Activated CD8-positive, alpha-beta memory T cell treated with anti-CD3 and anti-CD28 coated beads, Interleukin-2, amount 50 U/mL, for 48 hours (primary cell): Measurements from ENCODE around the gene HHAT.

ENCODE experiments used
- DNase-seq: peaks from one replicate; pipeline ENCODE4 v3.0.0-alpha.2; 2020

The HHAT gene

DNA sequence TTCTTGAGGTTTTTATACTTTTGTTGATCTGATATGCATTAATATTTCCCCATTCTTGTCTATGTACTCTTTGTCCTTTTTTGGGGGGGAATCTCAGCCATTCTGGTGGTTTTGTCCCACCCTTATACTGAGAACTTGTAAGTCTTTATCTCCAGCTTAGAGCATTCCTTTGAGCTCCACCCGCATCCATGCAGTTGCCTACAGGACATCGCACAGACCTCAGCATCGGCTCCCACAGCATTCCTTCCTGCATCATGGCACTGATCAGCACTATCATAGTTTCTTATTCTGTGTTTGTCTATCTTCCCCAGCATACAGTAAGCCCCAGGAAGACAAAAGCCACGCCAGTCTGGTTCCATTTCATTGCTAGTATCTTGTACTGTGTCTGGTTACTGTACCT lies 33.0 kb downstream of the HHAT start:
- DNase-seq = no peak

DNA sequence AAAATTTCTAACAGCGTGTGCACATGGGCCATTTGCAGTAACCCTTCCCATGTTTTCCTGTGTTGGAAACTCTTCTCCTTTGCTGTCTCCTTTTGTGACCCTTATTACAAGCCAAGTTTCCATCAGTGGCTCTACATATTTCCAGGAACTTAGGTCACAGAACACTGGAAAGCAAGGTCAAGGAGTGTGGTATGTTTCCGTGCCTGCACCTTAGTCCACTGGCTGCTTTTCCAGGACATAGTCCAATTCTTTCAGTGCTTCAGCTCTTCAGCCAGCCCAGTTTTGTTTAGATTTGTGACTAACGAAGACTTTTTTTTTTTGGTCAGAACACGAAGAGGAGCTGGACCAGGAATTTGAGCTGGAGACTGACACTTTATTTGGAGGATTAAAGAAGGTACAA lies 33.8 kb downstream of the HHAT start:
- DNase-seq = no peak

DNA sequence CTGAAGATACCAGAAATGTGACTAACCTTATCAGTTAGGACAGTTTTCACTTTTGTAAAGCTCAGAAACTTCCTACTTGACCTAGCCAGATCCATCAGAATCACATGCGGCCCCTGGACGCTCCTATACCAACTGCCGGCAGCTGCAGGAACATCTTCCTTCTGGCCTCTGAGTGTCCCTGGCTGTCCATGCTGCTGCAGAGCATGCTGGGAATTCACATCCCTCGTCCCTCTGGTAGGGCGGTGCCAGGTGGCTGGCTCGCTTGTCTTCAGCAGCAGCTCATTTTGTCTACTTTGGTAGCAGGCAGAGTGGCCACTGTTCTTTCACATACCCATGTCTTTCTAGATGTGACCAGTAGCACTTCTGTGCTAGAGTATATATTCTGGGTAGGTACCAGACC lies 34.4 kb downstream of the HHAT start:
- no peak for DNase-seq

DNA sequence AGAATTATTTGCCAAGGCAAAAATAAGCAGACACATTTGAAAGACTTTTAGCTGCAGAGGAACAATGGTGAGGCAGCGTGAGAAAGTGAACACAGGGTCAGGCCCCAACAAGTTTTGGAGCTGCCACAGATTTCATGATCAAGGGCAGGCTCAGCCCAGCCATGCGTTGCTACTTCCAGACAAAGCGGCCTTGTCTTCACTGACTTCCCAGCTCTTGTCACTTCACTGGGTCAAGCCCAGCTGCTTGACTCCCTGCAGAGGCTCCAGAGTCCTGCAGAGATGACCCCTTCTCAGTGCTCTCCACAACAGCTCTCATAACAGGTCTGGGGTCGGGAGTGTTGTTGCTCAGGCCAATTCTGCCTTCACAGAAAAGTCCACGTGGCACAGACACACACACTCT lies 35.8 kb downstream of the HHAT start:
- no peak for DNase-seq

DNA sequence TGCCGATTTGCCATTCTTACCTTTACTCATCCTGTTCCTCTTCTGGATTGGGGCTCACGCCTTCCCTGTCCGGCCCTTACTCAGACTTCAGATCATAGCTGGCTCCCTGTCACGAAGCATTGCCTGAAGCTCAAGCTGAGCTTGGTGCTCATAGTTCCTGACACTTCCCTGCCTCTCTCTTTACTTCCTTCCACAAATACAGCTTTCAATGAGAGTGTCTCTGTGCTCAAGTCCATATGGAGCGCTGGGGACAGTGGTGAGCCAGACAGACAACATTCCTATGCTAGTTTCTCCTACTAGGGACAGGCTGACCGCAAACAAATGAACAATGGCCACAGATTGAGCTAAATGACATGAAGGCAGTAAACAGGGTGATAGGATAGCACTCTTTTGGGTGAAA lies 38.1 kb downstream of the HHAT start:
- no peak for DNase-seq

DNA sequence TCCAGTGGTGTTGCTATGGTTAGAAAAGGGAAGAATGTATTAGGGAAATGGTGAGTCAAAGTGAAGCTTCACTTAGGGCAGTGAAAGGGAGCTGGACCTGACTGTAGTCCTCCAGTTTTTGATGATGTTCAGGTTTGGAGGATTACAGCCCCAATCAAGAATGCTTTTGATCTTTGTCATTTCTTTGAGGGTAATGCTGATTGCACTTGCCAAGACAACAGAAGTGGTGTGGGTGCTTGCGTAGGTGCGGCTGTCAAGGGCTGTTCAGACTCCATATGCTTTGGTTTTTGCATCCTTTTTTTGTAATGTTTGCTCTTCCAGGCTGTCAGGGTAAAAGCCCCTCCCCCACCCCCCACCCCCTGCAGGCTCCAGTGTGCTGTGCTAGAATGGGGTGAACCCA lies 38.9 kb downstream of the HHAT start:
- no peak for DNase-seq

DNA sequence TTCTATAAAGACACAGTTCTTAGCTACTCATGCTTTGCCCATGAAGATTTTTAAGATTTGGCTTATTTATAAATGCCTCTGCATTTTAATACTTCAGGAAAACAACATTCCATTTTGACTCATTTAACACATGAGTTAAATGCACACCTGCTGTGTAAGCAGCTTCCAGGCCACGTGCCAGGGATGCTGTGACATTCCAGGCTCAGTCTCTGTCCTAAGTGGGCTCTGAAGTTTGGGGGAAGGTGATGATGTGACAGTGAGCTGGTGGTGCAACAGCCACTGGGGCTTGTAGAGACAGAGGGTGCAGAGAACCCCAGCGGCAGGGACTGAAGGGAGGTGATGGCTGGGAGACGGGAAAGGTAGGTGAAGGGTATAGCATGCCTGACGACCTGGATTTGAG lies 40.7 kb downstream of the HHAT start:
- no peak for DNase-seq

DNA sequence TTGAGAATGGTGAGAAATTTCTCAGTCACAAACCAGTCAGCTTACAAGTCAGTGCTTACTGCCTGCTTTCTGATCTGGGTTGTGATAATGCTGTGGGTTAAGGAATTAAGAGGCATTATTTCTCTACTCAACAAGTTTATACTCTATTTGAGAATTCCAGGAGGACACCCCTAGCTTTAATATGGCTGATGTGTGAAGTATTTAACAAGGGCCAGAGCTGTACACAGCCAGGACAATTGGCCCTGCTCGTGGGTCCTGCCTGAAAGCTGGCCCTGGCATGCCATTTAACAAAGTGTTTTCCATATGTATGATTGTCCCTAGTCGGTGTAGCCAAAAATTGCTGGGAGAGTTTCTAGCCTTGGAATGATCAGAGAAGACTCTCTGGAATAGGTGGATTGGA lies 43.2 kb downstream of the HHAT start:
- no peak for DNase-seq

DNA sequence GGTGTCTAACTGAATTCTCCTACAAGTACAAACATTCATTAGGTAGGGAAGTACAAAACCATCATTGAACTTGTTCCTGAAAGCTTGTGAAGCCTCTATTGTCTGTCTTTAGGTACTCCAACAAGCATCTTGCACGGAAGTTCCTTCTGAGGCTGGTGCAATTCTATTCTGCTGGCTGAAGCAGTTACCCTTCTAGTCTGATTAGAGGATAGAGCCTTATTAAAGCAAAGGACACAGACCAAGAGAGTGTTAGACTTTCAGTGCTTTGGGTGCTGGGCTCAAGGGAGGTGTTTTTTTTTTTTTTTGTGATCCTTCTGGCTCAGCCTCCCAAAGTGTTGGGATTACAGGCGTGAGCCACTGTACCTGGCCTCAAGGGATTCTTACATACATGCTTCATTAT lies 43.8 kb downstream of the HHAT start:
- DNase-seq = no peak

DNA sequence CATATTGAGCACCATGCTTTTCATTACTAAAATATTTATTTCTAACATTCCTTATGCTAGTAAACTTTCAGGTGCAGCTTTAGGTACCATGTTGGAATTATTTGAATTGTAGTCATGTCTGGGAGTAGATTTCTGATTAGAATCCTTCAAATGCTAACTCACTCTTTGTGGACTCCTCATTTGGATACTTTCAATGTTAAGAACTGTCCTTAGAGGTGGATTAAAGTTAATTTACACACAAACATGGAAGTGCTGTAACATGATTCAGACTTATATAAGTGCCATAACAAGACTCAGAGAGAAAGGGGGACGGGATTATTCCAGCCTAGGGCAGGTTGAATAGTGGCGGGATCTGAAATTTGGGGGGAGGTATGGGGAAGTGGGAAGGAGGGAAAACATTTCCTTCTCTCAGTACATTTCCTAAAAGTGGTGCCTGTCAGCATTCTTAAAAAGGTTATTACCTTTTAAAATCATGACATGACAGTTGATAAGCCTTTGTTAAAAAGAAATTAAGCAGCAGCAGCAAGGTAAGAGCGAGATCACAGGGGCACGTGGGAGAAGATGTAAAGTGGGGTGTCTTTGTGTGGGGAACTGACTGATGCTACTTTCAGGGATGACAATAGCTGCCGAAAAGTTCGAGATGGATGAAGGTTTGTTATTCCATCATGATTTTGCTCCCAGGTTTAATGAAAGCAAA lies 44.4 kb downstream of the HHAT start:
- DNase-seq = no peak

DNA sequence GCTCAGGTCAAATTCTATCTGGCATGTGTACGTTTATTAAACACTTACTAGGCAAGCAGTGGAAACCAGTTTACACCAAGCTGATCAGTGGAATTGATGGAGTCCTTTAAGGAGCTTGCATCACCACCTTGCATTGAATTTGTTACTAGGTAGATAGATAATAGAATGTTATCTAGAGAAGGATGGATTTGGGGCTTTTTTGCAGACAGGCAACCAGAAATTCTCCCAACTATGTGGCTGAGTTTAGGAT lies 44.9 kb downstream of the HHAT start:
- DNase-seq = no peak

DNA sequence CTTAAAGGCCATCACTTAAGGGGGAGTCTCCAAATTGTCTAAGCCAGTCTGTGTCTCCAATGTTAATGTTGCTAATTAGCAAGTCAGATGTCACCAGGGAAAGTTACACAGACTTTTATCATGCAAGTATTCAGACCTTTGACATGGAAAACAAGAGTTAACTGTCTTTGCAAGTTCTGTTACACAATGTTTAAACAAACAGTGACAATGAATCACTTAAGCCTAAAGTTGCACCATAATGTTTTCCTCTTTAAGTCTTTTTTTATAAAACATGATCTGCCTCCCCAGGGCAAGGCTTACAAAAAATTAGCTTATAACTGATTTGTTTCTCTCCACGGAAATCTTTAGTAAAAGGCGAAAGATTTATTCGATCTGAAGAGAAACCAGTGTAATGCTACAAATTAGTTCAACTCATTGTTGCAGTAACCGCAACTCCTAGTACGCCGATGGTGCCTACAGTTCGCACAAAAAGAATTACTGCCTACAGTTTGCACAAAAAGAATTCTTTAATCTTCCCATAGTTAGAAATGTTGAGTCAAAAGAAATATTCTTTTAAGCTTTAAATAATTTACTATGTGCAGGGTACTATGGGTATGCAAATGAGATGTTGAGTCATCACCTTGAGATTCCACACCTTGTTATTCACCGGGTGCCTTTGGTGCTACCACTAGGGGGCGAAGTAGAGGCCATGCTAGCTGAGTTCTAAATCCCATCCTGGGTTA lies 45.3 kb downstream of the HHAT start:
- DNase-seq = peak; percentile 93

DNA sequence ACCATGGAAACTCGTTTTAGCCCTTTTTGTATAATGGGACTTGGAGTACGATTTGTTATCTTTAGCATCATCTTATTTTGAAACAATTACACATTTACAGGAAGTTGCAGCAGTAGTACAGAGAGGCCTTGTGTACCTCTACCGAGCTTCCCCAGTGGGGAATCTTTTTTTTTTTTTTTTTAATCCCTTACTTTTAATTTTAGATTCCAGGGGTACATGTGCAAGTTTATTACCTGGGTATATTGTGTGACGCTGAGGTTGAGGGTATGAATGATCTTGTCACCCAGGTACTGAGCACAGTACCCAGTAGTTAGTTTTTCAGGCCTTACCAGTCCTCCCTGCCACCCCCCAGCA lies 45.9 kb downstream of the HHAT start:
- no peak for DNase-seq

DNA sequence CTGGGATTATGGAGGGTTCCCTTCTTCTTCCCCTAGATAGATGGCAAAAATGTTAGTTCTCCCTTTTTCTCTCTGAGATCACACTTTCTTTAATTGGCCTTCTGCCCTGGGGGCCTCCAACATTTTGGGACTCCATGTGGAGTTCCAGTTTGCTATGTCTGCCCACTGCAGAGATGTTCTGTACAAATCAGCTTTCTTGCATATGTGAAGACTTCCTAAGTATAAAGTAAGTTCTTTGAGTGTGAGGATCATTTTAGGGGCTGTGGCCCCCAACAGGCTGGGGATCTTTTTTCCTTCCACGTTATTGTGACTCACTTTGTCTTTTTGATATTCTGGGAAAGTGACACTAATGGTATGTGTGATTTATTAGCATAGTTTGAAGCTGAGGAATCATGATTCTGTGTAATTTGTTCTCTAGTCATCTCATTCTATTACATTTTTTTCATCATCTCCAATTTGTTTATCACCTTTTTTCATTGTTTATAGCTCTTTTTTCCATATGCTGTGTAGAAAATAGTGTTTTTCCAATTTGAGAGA lies 48.2 kb downstream of the HHAT start:
- DNase-seq = no peak

DNA sequence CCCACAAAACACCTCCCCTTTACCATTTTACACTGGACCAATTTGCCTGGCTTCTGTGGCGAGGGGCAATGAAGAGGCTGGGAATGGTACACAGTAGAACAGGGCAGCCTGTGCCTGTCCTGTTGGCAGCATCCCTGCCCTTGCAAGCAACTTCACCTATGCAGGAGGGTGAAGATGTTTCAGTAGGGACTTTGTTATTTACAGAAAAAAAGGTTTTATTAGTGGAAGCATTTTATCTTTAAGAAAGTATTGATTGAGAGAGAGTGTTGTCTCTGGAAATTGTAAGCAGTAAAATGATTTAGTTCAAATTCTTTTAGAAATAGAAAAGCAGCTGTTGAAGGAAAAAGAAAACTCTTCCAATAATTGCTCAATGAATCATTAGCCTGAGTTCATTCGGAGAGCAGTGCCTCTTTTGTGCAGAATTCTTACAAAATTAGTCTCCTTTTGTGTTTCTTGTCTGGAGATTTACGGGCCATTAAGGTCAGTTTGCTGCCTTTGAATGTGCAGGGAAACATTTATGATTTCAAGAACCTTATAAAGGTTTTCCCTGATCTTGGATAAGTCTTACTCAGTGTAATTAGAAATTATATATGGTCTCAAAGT lies 49.1 kb downstream of the HHAT start:
- DNase-seq = no peak

DNA sequence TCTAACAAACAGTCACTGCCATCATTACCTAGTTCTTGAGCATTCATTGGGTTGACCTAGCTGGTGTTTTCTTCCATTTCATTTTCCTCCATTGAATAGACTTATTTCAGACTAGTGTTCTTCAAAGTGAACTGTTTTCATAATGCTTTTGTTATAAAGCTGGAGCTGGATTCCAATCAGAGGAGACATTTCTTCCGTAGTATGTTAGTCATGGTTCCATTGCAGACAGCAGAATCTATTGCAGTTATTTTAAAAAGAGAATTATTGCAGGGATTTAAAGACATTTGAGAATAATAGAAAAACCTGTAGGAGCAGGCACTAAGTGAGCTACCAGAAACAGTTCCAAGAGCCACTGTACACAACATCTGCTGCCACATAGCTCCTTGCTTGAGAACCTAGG lies 50.0 kb downstream of the HHAT start:
- DNase-seq = no peak

DNA sequence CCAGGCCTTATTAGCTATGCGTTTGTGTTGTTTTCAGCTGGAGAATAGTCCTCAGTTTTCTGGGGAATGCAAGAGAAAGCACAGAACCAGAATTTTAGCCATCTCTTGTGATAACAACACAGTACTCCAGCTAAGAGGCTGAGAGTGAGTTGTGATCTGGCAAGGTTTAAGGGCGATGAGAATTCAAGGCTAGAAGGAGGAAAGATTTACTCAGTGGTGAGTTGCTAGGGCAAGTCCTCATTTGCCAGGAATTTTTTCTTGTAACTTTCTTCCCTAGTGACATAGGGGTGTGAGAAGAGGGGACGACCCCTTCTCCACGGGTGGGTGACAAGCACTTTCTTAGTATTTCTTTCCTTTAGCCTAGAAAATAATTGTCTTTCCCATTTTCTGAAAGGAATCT lies 53.2 kb downstream of the HHAT start:
- no peak for DNase-seq

DNA sequence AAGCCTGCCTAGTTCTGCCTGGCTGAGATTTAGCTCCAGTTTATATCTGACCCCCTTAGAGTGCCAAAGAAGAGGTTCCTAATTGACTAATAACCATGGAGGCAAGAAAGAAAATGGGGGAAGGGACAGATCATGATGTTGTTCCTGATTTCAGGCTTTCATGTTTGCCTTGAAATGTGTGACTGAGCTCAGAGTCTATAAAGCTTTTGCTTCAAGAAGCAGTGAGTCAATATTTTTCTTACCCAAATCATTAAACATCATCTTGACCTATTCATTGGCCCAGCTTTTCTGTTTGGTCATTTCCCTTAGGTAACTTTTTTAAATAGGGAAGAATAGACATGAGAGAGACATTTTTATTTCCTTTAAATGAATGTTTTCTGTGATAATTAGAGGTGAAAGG lies 55.9 kb downstream of the HHAT start:
- DNase-seq = no peak

DNA sequence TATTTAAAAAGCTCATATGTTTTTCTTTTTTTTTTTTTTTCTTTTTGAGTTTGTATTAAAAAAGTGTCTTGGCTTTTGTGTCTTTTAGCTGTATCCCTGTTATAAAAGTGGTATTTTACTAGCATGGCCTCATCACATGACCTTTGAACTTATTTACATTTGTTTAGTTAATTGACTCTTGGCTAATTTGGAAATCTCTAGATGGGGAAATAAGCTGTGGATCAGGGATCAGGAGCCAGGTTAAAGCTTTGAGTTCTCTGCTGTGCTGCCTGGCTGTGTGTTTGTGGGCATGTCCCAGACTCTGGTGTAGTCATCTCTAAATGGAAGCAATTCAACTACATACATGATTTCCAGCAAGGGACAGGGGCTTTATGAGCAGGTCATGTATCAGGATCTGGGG lies 56.5 kb downstream of the HHAT start:
- no peak for DNase-seq

DNA sequence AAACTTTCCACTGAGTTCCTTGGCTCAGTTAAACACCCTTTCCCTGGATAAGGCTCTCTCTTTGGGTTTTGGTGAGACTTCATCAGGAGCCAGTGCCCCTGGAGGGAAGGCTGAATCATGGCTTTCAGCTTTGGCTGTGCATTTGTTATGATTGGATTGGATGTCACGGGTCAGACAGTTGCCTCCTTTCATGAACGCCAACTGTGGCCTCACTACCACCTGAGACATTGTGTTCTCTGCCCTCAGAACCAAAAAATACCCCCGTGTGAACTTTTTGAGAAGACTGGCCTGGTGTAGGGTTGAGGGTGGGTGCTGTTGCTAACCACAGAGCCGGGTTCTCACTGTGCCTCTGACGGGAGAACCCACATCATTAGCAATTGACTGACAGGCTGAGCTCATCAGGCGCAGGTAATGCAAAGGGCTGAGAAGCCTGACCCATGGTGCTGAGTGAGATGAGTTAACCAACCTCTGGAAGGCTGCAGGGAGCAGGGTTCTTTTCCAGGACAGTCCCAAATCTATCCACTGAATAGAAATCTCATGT lies 65.6 kb downstream of the HHAT start:
- DNase-seq = no peak

DNA sequence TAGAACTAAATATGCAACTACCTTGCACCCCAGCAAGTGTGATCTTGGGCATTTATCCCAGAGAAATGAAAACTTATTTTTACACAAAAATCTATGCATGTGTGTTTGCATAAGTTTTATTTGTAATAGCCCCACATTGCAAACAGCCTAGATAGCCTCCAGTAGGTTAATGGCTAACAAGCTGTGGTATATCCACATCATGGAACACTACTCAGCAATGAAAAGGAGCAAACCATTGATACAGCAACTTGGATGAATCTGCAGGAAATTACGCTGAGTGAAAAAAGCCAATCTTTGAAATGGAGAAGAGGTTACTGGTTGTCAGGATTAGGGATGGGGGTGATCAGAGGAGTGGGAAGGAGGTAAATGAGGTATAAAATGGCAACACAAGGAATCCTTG lies 67.8 kb downstream of the HHAT start:
- DNase-seq = no peak

DNA sequence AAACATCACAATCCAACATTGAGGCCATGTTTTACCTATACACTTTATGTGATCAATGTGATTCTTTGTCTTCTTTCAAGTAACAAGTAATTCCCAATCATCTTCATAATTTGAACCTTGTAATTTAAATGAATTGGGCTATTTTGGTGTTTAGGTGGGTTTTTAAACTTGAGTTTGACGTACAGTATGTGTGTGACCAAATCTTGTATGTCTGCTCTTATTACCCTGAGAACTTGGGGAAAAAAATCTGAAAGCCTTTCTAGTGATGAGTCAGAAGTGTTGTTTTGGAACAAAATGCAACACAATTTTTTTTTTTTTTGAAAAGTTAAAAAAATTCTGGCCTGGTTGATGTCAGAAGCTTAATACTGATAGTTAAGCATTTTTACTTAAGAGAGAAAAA lies 68.5 kb downstream of the HHAT start:
- no peak for DNase-seq

DNA sequence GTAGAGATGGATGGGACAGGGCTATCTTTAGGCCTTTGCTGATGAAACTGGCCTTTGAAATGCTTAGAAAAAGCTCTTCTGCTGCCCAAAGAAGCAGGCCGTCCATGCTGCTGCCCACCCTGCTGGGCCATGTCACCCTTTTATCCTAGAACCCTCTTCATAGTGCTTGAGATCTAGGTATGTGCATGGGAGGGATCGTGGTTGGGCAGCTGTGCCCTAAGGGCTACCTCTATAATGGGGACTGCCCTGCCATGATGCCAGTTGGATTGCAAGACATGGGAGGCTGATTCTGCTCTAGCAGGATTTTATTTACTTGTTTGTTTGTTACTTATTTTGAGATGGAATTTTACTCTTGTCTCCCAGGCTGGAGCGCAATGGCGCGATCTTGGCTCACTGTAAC lies 69.0 kb downstream of the HHAT start:
- no peak for DNase-seq

DNA sequence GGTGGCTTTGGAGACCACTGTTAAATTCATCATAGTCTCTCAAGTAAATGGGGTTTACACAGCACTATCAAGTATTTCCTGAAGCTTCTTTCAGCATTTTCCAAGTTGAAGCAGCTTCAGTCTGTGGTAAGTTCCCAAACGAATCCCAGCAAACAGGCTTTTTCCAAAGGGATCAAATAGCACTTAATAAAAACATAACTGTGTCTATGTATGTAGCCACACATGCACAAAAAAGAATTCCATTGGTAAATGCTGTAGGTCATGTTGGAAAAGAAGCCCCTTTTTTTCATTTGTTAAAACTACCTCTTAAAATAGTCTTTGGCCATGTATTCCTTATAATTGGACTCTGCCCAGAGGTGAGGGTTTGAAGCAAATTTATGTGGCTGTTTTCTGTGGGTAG lies 69.8 kb downstream of the HHAT start:
- no peak for DNase-seq
